Thymus (tissue), 11 donors: ENCODE results near the gene RPAP3. TPM values are rescaled to one million over a fixed set of nuclear protein-coding genes. Genes with fewer than 3 reads are reported as not detected.

Experiments
- DNase-seq, 9 donors: peaks; one replicate each; pipeline ENCODE4 v3.0.0-alpha.2; 2013; ENCODE audit warnings: low spot score in 9 of 9, low read depth in 6 of 9, missing footprints in 1 of 9
- H3K27ac ChIP-seq, 2 donors: one replicate each; pipeline ENCODE4 v1.5.1; 2013; ENCODE audit warnings: control low read depth in 1 of 2, low read depth in 1 of 2, low read length in 1 of 2, mild to moderate bottlenecking in 1 of 2, moderate library complexity in 1 of 2
- H3K27me3 ChIP-seq, 2 donors: one replicate each; pipeline ENCODE4 v1.5.1; 2013; ENCODE audit warnings: low read length in 1 of 2; ENCODE audit not compliant: control insufficient read depth in 2 of 2, insufficient read depth in 1 of 2
- H3K36me3 ChIP-seq, 2 donors: one replicate each; pipeline ENCODE4 v1.5.1; 2013; ENCODE audit warnings: low read length in 1 of 2, mild to moderate bottlenecking in 1 of 2, moderate library complexity in 1 of 2; ENCODE audit not compliant: control insufficient read depth in 2 of 2, insufficient read depth in 2 of 2
- H3K4me1 ChIP-seq, 2 donors: one replicate each; pipeline ENCODE4 v1.5.1; 2013; ENCODE audit warnings: low read length in 2 of 2; ENCODE audit not compliant: control insufficient read depth in 2 of 2, insufficient read depth in 2 of 2
- H3K4me3 ChIP-seq, 2 donors: one replicate each; pipeline ENCODE4 v1.5.1; 2013; ENCODE audit warnings: low read length in 2 of 2, control low read depth in 1 of 2, mild to moderate bottlenecking in 1 of 2
- H3K9me3 ChIP-seq, 2 donors: one replicate each; pipeline ENCODE4 v1.5.1; 2013; ENCODE audit warnings: low read length in 1 of 2, mild to moderate bottlenecking in 1 of 2; ENCODE audit not compliant: control insufficient read depth in 2 of 2, insufficient read depth in 1 of 2
- WGBS: extraction: QIAGEN DNeasy Blood & Tissue Kit; methylation state at CpG from one replicate; pipeline ENCODE4 v1.1.7; 2013; 5-methylcytosine and 5-hydroxymethylcytosine counted together
- polyA plus RNA-seq: library from polyadenylated mRNA; stranded (reverse); fragments of 200-250 nt; gene quantifications from one replicate; pipeline ENCODE4 v1.2.3, GENCODE V29; 2013
- total RNA-seq: library from RNA; stranded (reverse); fragments of 120-200 nt; gene quantifications from one replicate; pipeline ENCODE4 v1.2.4, GENCODE V29; 2013
- donor health status: healthy.

The RPAP3 gene
- total and polyA plus RNA-seq, 2 donors, result 20.9 to 30.5 TPM

DNA sequence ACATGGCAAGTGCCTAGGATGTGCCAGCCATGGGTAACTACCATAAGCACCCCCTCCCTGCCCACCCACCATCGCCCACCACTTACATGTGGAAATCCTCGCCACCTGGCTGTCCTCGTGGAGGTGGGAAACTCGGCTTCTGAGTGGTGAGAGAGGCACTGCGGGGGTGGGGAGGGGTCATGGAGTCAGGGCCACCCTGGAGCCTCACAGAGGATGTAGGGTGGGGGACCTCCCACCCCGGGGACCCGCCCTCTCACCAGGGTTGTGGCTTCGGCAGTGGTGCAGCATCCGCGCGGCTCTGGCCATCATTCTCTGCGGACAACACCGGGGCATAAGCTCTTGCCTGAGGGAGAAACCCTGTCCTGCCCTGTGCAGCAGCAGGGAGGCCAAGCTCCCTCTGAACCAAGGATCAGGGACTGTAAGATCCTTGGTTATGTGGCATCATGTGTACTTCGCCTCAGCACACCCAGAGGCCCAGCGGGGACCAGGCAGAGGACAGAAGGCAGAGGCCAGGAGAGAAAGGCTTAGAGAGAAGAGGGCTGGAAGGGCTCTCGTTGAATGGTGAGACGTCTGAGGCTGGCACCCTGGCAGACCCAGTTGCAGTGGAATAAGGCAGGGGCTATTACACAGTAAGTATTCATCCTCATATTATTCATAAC, 32.2 kb upstream of the RPAP3 start:
- no peak for DNase-seq
- H3K36me3 ChIP-seq, result no peaks in the 10 kb centered on the region
- H3K27ac ChIP-seq, result no peak overlapping the region
- 97% methylated on average over 17 of the region's 17 CpGs for WGBS
- no peaks in the 10 kb centered on the region for H3K9me3 ChIP-seq
- H3K4me3 ChIP-seq, result no peak overlapping the region
- peaks cover 7 to 21% of the 10 kb centered on the region in 2 donors for H3K4me1 ChIP-seq
- H3K27me3 ChIP-seq, result no peaks in the 10 kb centered on the region

DNA sequence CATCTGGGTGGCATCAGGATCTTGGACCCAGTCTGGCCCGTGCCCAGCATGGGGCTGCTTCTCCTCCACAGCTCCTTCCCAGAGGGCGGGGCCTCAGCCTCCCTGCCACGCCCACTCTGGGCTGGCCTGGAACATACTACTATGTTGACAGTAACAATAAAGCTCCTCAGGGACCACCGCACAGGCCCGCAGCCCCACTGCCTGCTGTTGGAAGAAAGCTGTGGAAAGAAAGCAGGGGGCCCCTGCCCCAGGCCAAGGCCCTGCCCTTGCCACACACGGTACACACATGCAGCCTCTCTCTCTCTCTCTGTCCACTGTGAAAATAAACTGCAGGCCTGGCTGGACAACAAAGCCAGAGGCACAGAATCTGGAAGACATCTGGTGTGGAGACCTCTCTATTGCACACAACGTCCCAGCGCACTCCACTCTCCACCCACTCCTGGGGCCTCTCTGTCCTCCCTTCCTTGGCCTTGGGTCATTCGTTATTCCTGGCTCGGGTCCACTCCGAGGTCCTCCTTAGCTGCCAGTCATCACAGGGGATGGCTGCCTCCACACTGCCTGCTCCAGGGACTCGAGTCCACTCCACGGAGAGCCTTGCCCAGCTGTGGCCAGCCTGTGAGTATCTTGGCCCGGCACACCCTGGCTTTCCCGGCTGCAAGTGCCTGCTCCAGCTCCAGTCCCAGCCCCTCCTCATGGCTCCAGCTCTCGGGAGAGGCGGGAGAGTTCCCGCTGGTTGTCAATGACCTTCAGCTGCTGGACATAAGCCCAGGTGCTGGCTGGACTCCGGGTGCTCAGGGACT, 31.2 kb upstream of the RPAP3 start:
- no peak overlapping the region for H3K4me3 ChIP-seq
- DNase-seq, result no peak
- H3K9me3 ChIP-seq, result no peaks in the 10 kb centered on the region
- no peak overlapping the region for H3K27ac ChIP-seq
- H3K27me3 ChIP-seq, result no peaks in the 10 kb centered on the region
- peaks cover 7 to 21% of the 10 kb centered on the region in 2 donors for H3K4me1 ChIP-seq
- WGBS, result 93% methylated on average over 19 of the region's 19 CpGs
- no peaks in the 10 kb centered on the region for H3K36me3 ChIP-seq

DNA sequence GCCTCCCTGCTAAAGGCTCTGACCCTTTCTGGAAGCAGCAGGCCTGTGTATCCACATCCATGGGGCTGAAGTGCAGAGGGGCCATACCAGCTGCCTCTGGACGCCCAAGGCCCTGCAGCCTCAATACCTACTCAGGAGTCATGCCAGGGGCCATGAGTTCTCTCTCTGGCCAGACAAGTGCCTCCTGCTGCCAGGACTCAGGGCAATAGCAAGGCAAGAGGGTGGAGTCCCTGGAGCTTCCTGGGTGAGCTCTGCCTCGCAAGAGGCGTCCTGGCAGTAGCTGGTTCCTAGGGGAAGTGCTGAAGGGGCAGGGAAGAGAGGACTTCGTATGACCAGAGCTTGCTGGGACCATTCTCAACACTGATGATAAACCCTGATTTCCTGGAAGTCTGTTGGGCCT, 30.4 kb upstream of the RPAP3 start:
- Histone ChIP-seq H3K4me3 (no peak overlapping the region), H3K27ac (no peak overlapping the region), H3K36me3 (no peaks in the 10 kb centered on the region), H3K4me1 (peaks cover 2 to 14% of the 10 kb centered on the region in 2 donors), H3K27me3 (no peaks in the 10 kb centered on the region), H3K9me3 (no peaks in the 10 kb centered on the region)
- WGBS, result 96% methylated on average over 4 of the region's 4 CpGs
- no peak for DNase-seq

DNA sequence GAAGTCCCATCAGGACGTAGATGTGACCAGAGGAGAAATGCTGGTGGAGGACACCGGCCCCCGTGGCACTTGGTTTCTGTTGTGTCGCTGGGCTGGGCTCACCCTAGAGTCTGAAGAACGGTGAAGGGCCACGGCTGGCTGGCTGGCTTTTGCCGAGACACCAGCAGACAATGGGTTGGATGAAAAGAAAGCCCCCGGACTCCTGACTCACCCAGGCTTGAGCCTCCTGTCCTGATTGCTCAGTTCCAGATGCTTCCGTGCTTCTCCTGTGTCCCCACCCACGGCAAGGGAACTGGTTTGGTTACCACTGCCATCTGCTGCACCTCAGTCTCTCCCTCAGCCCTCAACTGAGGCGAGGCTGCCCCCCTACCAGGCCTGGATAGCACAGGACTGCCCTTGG, 29.8 kb upstream of the RPAP3 start:
- no peak for DNase-seq
- no peak overlapping the region for H3K27ac ChIP-seq
- no peaks in the 10 kb centered on the region for H3K9me3 ChIP-seq
- H3K36me3 ChIP-seq, result no peaks in the 10 kb centered on the region
- no peak overlapping the region for H3K4me3 ChIP-seq
- peaks cover 0 to 9% of the 10 kb centered on the region in 2 donors for H3K4me1 ChIP-seq
- no peaks in the 10 kb centered on the region for H3K27me3 ChIP-seq
- 96% methylated on average over 11 of the region's 11 CpGs for WGBS

DNA sequence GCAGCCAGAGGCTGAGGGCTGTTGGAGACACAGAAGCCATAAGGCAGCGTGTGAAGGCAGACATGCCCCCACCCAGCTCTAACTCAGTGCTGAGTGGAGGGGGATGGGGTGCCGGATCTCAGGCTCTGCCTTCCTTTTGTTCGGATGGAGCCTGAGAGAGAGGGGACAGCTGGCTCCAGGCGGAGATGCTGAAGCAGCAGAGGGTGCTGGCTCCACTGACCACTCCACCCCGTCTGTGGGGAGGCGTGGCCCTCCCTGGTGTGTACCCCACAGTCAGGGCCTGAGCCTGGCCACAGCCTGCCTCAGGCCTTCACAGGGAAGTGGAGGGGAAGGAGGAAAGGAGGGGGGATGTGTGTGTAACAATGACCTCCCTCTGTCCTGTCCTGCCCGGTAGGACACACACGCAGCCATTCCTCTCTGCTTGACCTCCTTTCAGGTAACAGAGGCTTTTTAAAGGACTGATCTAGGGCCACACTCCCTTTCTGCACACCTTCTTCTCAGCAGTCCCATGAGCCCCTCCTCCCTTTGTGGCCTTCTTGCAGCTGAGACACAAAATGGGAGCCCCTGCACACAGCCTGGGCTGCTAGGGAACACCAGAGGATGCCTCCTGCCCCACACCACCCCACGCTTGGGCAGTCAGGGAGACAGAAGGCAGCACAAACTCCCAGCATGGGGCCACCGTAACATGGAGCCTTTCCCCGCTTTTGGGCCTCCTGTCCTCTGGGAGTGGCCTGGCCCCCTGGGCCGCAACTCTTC, 29.1 kb upstream of the RPAP3 start:
- WGBS, result 95% methylated on average over 12 of the region's 12 CpGs
- H3K4me1 ChIP-seq, result peaks cover 0 to 7% of the 10 kb centered on the region in 2 donors

DNA sequence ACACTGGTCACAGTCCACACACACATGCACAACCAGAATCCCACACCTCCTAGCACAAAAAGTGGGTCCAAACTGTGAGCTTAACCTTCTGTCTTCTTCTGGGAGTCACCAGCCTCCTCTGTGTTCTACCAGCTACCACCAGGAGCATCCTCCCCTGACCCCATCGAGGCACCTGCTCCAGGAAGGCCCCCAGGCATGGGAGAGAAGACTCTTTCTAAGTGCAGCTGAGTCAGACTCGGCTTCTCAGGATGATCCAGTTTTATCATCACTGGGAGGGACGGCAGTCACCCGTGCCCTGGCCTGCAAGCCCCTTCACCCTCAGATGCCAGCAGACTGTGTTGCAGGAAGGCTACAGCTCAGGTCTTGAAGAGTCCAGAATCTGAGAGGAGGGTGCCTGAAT, 27.3 kb upstream of the RPAP3 start:
- WGBS, result 95% methylated on average over 4 of the region's 4 CpGs

More for the DNA sequence above, 29.1 kb upstream of the RPAP3 start:
- no peaks in the 10 kb centered on the region for H3K36me3 ChIP-seq
- no peak for DNase-seq
- no peaks in the 10 kb centered on the region for H3K9me3 ChIP-seq
- no peak overlapping the region for H3K4me3 ChIP-seq
- H3K27me3 ChIP-seq, result no peaks in the 10 kb centered on the region
- H3K27ac ChIP-seq, result no peak overlapping the region

DNA sequence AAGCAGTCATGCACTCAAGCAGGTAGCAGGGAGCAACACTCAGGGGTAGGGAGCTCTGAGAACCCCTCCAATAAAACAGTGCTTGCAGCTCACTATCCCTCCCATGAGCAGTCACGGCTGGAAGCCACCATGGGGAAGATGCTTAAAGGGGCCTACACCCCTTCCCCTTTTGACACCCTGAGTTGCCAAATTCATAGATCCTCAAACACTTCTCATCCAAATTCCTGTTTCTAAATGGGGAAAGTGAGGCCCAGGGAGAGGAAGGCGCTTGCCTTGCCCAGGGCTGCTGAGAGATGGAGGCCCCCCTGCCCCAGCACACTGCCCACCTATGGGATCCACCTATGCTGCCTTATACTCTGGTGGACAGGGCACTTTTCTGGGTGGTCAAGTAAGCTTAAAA, 26.7 kb upstream of the RPAP3 start:
- Histone ChIP-seq H3K9me3 (no peaks in the 10 kb centered on the region), H3K36me3 (no peaks in the 10 kb centered on the region), H3K4me1 (no peaks in the 10 kb centered on the region), H3K27me3 (no peaks in the 10 kb centered on the region), H3K4me3 (no peak overlapping the region), H3K27ac (no peak overlapping the region)
- 92% methylated on average over 2 of the region's 2 CpGs for WGBS
- DNase-seq, result no peak

More for the DNA sequence above, 27.3 kb upstream of the RPAP3 start:
- H3K36me3 ChIP-seq, result no peaks in the 10 kb centered on the region
- no peaks in the 10 kb centered on the region for H3K27me3 ChIP-seq
- H3K4me3 ChIP-seq, result no peak overlapping the region
- no peaks in the 10 kb centered on the region for H3K4me1 ChIP-seq
- H3K27ac ChIP-seq, result no peak overlapping the region
- H3K9me3 ChIP-seq, result no peaks in the 10 kb centered on the region
- DNase-seq, result no peak

DNA sequence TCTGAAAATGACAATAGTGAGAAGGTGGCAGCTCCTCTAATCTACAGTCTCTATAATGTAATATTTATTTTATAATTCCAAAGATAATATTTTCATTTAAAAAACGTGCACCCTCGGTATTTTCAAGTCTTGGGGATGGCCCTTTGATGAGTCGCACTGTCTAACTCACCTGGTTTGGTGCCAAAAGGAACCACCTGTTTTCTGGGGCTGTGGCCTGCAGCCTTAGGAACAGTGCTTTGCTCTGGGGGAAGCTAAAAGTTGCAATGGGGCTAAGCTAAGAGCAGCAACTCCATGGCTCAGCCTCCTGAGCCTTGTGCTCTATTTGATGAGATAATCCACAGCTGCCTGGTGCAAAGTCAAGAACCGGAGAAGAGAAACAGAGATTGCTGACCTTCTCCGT, 25.9 kb upstream of the RPAP3 start:
- no peaks in the 10 kb centered on the region for H3K36me3 ChIP-seq
- DNase-seq, result no peak
- no peaks in the 10 kb centered on the region for H3K9me3 ChIP-seq
- H3K27me3 ChIP-seq, result no peaks in the 10 kb centered on the region
- H3K4me3 ChIP-seq, result no peak overlapping the region
- 87% methylated on average over 5 of the region's 5 CpGs for WGBS
- H3K4me1 ChIP-seq, result no peaks in the 10 kb centered on the region
- H3K27ac ChIP-seq, result no peak overlapping the region

DNA sequence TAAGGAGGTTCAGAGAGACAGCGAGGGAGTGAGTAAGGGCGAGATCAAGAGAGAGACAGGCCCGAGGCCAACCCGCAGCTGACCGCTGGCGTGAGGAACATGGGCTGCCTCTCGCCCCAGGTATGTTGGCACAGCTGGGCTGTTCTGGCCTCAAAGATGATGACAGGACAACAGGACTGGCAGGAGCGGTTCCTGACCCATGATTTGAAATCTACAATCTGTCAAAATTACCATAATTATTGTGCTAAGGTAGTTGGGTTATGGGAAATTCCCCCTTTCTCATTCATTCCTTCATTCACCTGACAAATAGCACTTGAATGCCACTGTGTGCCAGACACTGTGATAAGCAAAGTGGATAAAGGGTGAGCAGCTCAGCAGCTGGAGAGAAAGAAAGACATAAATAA, 24.5 kb upstream of the RPAP3 start:
- H3K27ac ChIP-seq, result no peak overlapping the region
- no peaks in the 10 kb centered on the region for H3K36me3 ChIP-seq
- H3K9me3 ChIP-seq, result no peaks in the 10 kb centered on the region
- no peaks in the 10 kb centered on the region for H3K4me1 ChIP-seq
- H3K4me3 ChIP-seq, result no peak overlapping the region
- H3K27me3 ChIP-seq, result no peaks in the 10 kb centered on the region
- no peak for DNase-seq
- whole genome bisulfite sequencing, result 94% methylated on average over 8 of the region's 8 CpGs
